Motor neuron (in vitro differentiated cells): ENCODE results near the gene UBE2QL1. TPM values are rescaled to one million over a fixed set of nuclear protein-coding genes. Genes with fewer than 3 reads are reported as not detected.

Source experiments
- ATAC-seq, 8 experiments: fragments of 200-7000 bp; cut with Tn5 transposase; replicated peaks in 6 of 8; 2 replicates each; pipeline ENCODE4 v1.8.0; 2021; ENCODE audit warnings: mild to moderate bottlenecking in 8 of 8, moderate library complexity in 8 of 8
- H3K27ac ChIP-seq, 2 donors: fragments of 250-450 bp; sonication (Bioruptor Pico); 2 replicates each; pipeline ENCODE4 v1.9.0; 2021; ENCODE audit warnings: antibody characterized with exemption in 2 of 2, mild to moderate bottlenecking in 2 of 2, moderate library complexity in 1 of 2
- H3K4me1 ChIP-seq, 2 donors: fragments of 250-450 bp; sonication (Bioruptor Pico); replicated peaks in 1 of 2; 2 replicates each; pipeline ENCODE4 v1.6.1; 2021; ENCODE audit warnings: antibody characterized with exemption in 2 of 2, mild to moderate bottlenecking in 2 of 2, moderate library complexity in 1 of 2
- H3K4me3 ChIP-seq, 5 donors: fragments of 250-450 bp; sonication (Bioruptor Pico); 2 replicates each; pipeline ENCODE4 v1.9.0; 2021; ENCODE audit warnings: antibody characterized with exemption in 5 of 5, mild to moderate bottlenecking in 5 of 5, moderate library complexity in 4 of 5
- WGBS, 10 experiments: fragments of 450-650 bp; shearing (Covaris generic); methylation state at CpG; one replicate each; pipeline ENCODE4 v1.0.0; 2022; 5-methylcytosine and 5-hydroxymethylcytosine counted together
- in situ Hi-C, 9 experiments: fragments of 400-800 bp; cut with MboI; loops; one replicate each; pipeline ENCODE4 v1.15.0; 2021; ENCODE audit warnings: low sequenced_read_pairs in 9 of 9, low pct_unique_long_range_greater_than_20kb in 2 of 9; ENCODE audit not compliant: unreplicated experiment in 9 of 9
- total RNA-seq, 8 experiments: library from RNA; unstranded; fragments of 300-600 nt; gene quantifications; 2 replicates each; pipeline versions ENCODE4 v1.2.3 to v1.2.4, GENCODE V29; 2022

UBE2QL1 gene
- total RNA-seq, 8 experiments from 2014 or later = 0.28 to 45.4 (median 26.5) TPM; not detected in 2

- Histone ChIP-seq H3K4me1 (peaks cover 0 to 2% of the 10 kb centered on the region in 2 donors), H3K4me3 (no peak overlapping the region), H3K27ac (no peak overlapping the region)
- WGBS, 10 experiments = 19 to 100% (median 79%) methylated on average over 1 to 4 of the region's 4 CpGs; no CpG with 5 or more reads in 4 of the 10 experiments
- ATAC-seq = no peak
- in situ Hi-C loops = no loop called here
Measured at GRCh38 chr5:6412811-6413210, 35.8 kb upstream of the UBE2QL1 start.

DNA sequence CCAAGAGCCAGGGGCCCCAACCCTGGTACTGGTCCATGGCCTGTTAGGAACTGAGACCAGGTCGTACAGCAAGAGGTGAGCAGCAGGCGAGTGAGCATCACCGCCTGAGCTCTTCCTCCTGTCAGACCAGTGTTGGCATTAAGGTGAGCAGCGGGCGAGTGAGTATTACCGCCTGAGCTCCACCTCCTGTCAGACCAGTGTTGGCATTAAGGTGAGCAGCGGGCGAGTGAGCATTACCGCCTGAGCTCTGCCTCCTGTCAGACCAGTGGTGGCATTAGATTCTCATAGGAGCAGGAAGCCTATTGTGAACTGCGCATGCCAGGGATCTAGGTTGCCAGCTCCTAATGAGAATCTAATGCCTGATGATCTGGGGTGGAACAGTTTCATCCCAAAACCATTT, 31.0 kb upstream of the UBE2QL1 start:
- Histone ChIP-seq H3K4me3 (no peak overlapping the region), H3K4me1 (peaks cover 0 to 10% of the 10 kb centered on the region in 2 donors), H3K27ac (no peak overlapping the region)
- ATAC-seq = no peak
- 68 to 94% (median 83%) methylated on average over 3 to 9 of the region's 10 CpGs; no CpG with 5 or more reads in 4 of the 10 experiments for WGBS, 10 experiments
- in situ Hi-C loops = no loop called here

DNA sequence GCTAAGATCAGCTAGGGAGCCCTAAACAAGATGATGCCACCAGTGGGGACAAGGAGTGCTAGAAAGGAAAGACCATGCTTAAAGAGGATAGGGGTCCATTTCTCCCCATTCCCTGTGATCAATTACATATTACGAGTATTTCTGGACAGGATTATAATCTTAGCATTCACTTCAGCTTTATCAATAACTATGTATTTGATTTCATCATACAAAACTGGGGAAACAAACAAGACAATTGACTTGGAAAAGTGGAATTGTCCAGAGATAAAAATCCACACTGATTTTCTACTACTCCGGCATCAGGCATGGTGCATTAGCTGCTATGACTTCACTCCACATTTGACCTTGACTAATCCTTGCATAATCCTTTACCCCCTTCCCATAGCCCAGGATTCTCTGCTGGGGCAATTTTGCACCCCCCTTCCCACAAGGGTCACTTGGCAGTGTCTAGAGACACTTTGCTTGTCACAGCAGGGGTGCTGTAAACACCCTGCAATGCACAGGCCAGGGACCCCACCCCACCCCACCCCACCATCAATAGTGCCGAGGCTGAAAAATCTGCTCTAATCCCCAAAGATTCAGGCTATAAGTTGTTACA, 29.9 kb upstream of the UBE2QL1 start:
- H3K4me1 ChIP-seq = peaks cover 0 to 10% of the 10 kb centered on the region in 2 donors
- in situ Hi-C loops = no loop called here
- 21 to 92% (median 40%) methylated on average over 1 to 3 of the region's 3 CpGs; no CpG with 5 or more reads in 5 of the 10 experiments for WGBS, 10 experiments
- no peak for ATAC-seq
- H3K4me3 ChIP-seq = no peak overlapping the region
- H3K27ac ChIP-seq = no peak overlapping the region

GRCh38 chr5:6419340-6419852, 29.3 kb upstream of the UBE2QL1 start:
- in situ Hi-C loops = no loop called here
- ATAC-seq = peak in 2 of 8 experiments; percentile 15 to 61
- no peak overlapping the region for H3K4me3 ChIP-seq
- no peak overlapping the region for H3K27ac ChIP-seq
- 37 to 97% (median 51%) methylated on average over 5 to 8 of the region's 8 CpGs; no CpG with 5 or more reads in 4 of the 10 experiments for WGBS, 10 experiments
- H3K4me1 ChIP-seq = peaks cover 0 to 10% of the 10 kb centered on the region in 2 donors

GRCh38 chr5:6423327-6424109, 25.1 kb upstream of the UBE2QL1 start:
- in situ Hi-C loops = no loop called here
- ATAC-seq = no peak
- Histone ChIP-seq H3K4me1 (peaks cover 0 to 9% of the 10 kb centered on the region in 2 donors), H3K4me3 (no peak overlapping the region), H3K27ac (no peak overlapping the region)
- WGBS, 10 experiments = 10 to 80% (median 60%) methylated on average over 1 to 9 of the region's 13 CpGs; no CpG with 5 or more reads in 3 of the 10 experiments

GRCh38 chr5:6424110-6424659, 24.5 kb upstream of the UBE2QL1 start:
- 0 to 80% (median 60%) methylated on average over 1 to 6 of the region's 8 CpGs; no CpG with 5 or more reads in 5 of the 10 experiments for WGBS, 10 experiments
- in situ Hi-C loops = no loop called here
- Histone ChIP-seq H3K4me3 (no peak overlapping the region), H3K4me1 (peaks cover 0 to 4% of the 10 kb centered on the region in 2 donors), H3K27ac (no peak overlapping the region)
- no peak for ATAC-seq

- no peak for ATAC-seq
- no peak overlapping the region for H3K27ac ChIP-seq
- in situ Hi-C loops = no loop called here
- no peak overlapping the region for H3K4me3 ChIP-seq
- H3K4me1 ChIP-seq = no peaks in the 10 kb centered on the region
Measured at GRCh38 chr5:6424700-6425099, 24.0 kb upstream of the UBE2QL1 start.

- H3K4me1 ChIP-seq = no peaks in the 10 kb centered on the region
- ATAC-seq = no peak
- H3K27ac ChIP-seq = no peak overlapping the region
- 0 to 80% (median 51%) methylated on average over 1 to 4 of the region's 4 CpGs; no CpG with 5 or more reads in 2 of the 10 experiments for WGBS, 10 experiments
- H3K4me3 ChIP-seq = no peak overlapping the region
- in situ Hi-C loops = no loop called here
Measured at GRCh38 chr5:6427694-6428093, 21.0 kb upstream of the UBE2QL1 start.

DNA sequence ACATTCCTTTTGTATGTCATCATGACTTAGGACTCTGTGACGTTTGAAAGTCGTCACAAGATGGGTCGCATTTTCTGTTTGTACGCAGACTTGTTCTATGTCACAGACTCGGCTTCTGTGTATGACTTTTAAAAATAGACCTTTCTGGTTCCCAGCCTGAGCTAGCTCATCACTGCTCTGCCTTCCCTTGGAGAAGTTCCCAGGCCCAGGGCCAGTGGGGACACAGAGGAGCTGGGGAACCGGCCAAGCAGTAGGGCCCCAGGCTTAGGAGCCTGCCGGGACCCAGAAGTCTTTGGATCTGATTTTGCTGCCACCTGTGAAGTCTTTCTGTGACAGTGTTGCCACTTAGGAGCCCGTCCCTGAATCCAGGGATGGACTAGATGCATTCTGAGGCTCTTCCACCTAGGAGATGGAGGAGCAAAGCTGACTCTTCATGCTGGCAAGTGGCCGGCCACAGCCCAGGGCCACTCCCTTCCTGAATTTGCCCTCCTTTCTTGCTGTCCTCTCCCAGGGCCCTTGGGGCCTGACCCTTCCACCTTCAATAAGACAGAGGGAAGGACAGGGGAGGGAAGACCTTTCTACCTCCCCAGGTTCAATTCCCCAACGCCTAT, 18.1 kb upstream of the UBE2QL1 start:
- Histone ChIP-seq H3K4me3 (no peak overlapping the region), H3K27ac (no peak overlapping the region), H3K4me1 (no peaks in the 10 kb centered on the region)
- no peak for ATAC-seq
- 17 to 89% (median 52%) methylated on average over 1 to 8 of the region's 10 CpGs; no CpG with 5 or more reads in 1 of the 10 experiments for WGBS, 10 experiments
- in situ Hi-C loops = no loop called here

DNA sequence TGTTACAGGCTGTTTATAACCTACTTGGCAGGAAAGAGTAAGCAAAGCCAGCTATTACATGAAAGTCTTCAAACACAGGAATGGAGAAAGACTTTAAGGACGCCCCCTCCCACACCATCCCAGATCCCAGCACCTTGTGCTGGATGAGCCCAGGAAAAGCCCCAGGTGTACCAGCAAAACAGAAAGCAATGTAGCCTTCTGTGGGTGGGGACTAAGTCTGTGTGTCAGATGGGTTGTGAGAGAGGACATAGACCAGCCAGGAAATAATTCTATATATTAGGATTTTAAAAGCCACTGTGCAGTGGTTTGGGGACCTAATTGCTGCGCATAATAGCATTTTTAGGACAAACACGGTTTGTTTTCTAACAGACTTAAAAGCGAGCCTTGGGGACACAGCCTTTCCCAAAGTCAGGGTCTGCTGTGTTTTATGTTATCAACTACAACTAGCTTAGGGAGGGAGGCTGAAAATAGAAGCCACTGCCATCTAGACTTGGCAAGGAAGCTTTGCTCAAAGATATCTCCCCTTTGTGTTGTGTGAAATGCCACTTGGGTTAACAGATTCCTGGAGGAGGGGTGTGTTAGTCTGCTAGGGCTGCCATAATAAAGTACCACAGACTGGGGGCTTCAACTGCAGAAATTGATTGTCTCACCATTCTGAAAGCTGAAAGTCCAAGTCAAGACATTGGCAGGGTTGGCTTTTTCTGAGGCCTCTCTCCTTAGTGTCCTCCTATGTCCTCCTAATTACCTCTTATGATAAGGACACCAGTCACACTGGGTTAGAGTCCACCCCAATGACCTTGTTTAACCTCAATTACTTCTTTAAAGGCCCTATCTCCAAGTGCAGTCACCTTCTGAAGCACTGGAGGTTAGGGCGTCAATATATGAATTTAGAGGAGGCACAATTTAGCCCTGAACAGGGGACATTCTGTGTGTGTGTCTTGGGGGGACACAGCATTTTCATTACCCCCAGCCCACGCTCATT, 17.2 kb upstream of the UBE2QL1 start:
- no peak overlapping the region for H3K4me3 ChIP-seq
- no peak overlapping the region for H3K27ac ChIP-seq
- 0 to 100% (median 40%) methylated on average over 1 to 6 of the region's 6 CpGs; no CpG with 5 or more reads in 1 of the 10 experiments for WGBS, 10 experiments
- no peak for ATAC-seq
- H3K4me1 ChIP-seq = no peaks in the 10 kb centered on the region
- in situ Hi-C loops = no loop called here

DNA sequence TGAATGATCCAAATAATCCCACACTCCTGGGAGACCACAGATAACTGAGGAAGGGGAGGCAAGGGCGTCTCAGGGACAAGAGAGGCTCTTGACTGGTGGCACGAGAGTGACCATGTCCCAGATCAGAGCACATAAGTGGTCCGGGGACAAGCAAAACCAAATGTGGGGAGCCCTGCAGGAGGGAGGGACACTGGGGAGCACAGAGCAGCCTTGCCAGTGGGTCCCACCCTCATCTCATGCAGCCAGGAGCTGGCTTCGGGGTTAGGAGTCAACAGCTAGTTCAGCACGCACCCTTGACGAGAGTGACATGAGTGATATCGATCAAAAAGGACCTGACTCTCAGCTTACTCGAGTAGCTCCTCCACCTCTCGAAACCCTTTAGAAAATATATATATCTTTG, 16.5 kb upstream of the UBE2QL1 start:
- no peak for ATAC-seq
- Histone ChIP-seq H3K4me1 (no peaks in the 10 kb centered on the region), H3K27ac (no peak overlapping the region), H3K4me3 (no peak overlapping the region)
- WGBS, 10 experiments = 22 to 92% (median 68%) methylated on average over 3 to 7 of the region's 9 CpGs; no CpG with 5 or more reads in 3 of the 10 experiments
- in situ Hi-C loops = no loop called here

DNA sequence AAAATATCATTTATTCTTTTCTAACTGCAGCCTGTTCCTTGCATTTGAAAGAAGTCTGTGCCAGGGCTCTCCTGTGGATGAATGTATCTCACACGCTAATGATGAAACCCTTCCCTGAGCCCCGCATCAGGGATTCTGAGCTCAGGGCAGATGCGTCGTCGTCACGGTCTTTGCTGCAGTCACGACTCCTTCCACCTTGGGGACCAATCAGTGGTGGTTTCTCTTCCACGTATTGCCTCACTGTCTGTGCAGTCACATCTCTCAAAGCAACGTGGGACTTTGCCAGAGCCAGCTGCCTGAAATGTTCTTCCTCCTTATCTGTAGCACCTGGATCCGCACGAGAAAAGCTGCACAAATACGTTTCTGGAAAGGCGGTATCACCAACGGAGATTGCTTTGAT, 13.9 kb upstream of the UBE2QL1 start:
- ATAC-seq = peak in 1 of 8 experiments; percentile 42
- Histone ChIP-seq H3K4me1 (no peaks in the 10 kb centered on the region), H3K27ac (no peak overlapping the region), H3K4me3 (no peak overlapping the region)
- in situ Hi-C loops = no loop called here
- WGBS, 10 experiments = 37 to 97% (median 78%) methylated on average over 1 to 12 of the region's 14 CpGs
